HepG2 (cell line): ENCODE data around the gene SRY. TPM values are rescaled to one million over a fixed set of nuclear protein-coding genes. Genes with fewer than 3 reads are reported as not detected.

Experiments used
- ATAC-seq: fragments of 200-7000 bp; cut with Tn5 transposase; 3 replicates; pipeline ENCODE4 v1.9.1; 2020; ENCODE audit warnings: mild to moderate bottlenecking, moderate library complexity
- BruUV-seq: library from RNA; stranded (reverse); fragments of 400-500 nt; replicated peaks from 2 replicates; lab custom pipeline; 2021; lab: Mats Ljungman, UMichigan
- CTCF ChIA-PET: fragments of 300-600 bp; formaldehyde crosslinking; extraction: SDS; loops from one replicate; lab custom pipeline; 2021; ENCODE audit warnings: low total read pairs, inconsistent platforms, low intra/inter-chr PET ratio; lab: Yijun Ruan, JAX
- POLR2A ChIA-PET: fragments of 350-600 bp; sonication (Branson Sonifier 250); formaldehyde crosslinking; loops from one replicate; lab custom pipeline; 2020; ENCODE audit warnings: antibody characterized with exemption, inconsistent platforms; lab: Yijun Ruan, JAX
- DNase-seq: peaks from one replicate; pipeline ENCODE4 v3.0.0-alpha.2; 2015; ENCODE audit warnings: low spot score
- FAIRE-seq: peaks from 3 replicates; lab custom pipeline; 2011; peaks lifted over from hg19 to GRCh38; lab: Jason Lieb, UNC
- H2AFZ ChIP-seq: one replicate; pipeline ENCODE4 v1.6.1; 2011; ENCODE audit warnings: low read length, inconsistent platforms
- H3K27ac ChIP-seq: fragments of 300-600 bp; 3 replicates; pipeline ENCODE4 v1.8.0; 2011; ENCODE audit warnings: mixed run types, mild to moderate bottlenecking, mixed read lengths, low read length, inconsistent platforms; ENCODE audit not compliant: insufficient read depth; ENCODE audit errors: extremely low read length
- H3K27me3 ChIP-seq, 2 experiments: fragments of 200-600 bp in 1 of 2; 2 replicates in 1 of 2; 3 replicates in 1 of 2; pipeline versions ENCODE4 v1.6.0 to v1.8.0; 2011; ENCODE audit warnings: low read length in 2 of 2, mild to moderate bottlenecking in 2 of 2, moderate library complexity in 2 of 2, inconsistent platforms in 1 of 2; ENCODE audit not compliant: insufficient read depth in 2 of 2, control insufficient read depth in 1 of 2
- H3K36me3 ChIP-seq, 2 experiments: fragments of 200-600 bp in 1 of 2; replicated peaks in 1 of 2; 2 replicates in 1 of 2; 3 replicates in 1 of 2; pipeline versions ENCODE4 v1.5.1 to v1.8.0; 2011; ENCODE audit warnings: low read length in 2 of 2, inconsistent platforms in 1 of 2; ENCODE audit not compliant: insufficient read depth in 2 of 2, control insufficient read depth in 1 of 2
- H3K4me1 ChIP-seq: 2 replicates; pipeline ENCODE4 v1.5.1; 2012; ENCODE audit warnings: low read length, inconsistent platforms; ENCODE audit not compliant: insufficient read depth
- H3K4me2 ChIP-seq: 2 replicates; pipeline ENCODE4 v1.6.0; 2011; ENCODE audit warnings: low read depth, low read length, inconsistent platforms
- H3K4me3 ChIP-seq, 3 experiments: fragments of 200-600 bp in 1 of 3; sonication (generic), shearing (Covaris generic) in 1 of 3; replicated peaks in 1 of 3; 2 replicates each; pipeline ENCODE4 v1.5.1; 2011 to 2016; ENCODE audit warnings: low read length in 3 of 3, inconsistent platforms in 2 of 3, low read depth in 2 of 3, mild to moderate bottlenecking in 2 of 3, control low read depth in 1 of 3, mixed read lengths in 1 of 3; ENCODE audit not compliant: insufficient read depth in 1 of 3
- H3K79me2 ChIP-seq: one replicate; pipeline ENCODE4 v1.6.1; 2011; ENCODE audit warnings: low read length, inconsistent platforms; ENCODE audit not compliant: insufficient read depth
- H3K9ac ChIP-seq: 2 replicates; pipeline ENCODE4 v1.6.0; 2011; ENCODE audit warnings: mild to moderate bottlenecking, low read depth, low read length, inconsistent platforms; ENCODE audit not compliant: insufficient read depth
- H3K9me3 ChIP-seq: 2 replicates; pipeline ENCODE4 v1.5.1; 2012; ENCODE audit warnings: mild to moderate bottlenecking, low read length
- H4K20me1 ChIP-seq: 2 replicates; pipeline ENCODE4 v1.6.0; 2011; ENCODE audit warnings: inconsistent platforms, mild to moderate bottlenecking, low read length, moderate library complexity; ENCODE audit not compliant: insufficient read depth
- ATF6 ChIP-seq: sonication (generic); formaldehyde crosslinking; conservative IDR thresholded peaks from 2 replicates; pipeline ENCODE4 v1.4.0; 2020; ENCODE audit warnings: missing genetic modification reagents
- GABPB1 ChIP-seq: IDR thresholded peaks from 2 replicates; pipeline ENCODE4 v1.6.1; 2016; ENCODE audit warnings: mild to moderate bottlenecking, missing genetic modification reagents, moderate library complexity, missing compliant biosample characterization
- KLF12 ChIP-seq: sonication (generic); formaldehyde crosslinking; IDR thresholded peaks from 2 replicates; pipeline ENCODE4 v1.4.0; 2020; ENCODE audit warnings: missing genetic modification reagents, borderline replicate concordance
- MIER2 ChIP-seq: IDR thresholded peaks from 2 replicates; pipeline ENCODE4 v1.6.1; 2016; ENCODE audit warnings: missing biosample characterization, missing genetic modification reagents
- MIXL1 ChIP-seq: IDR thresholded peaks from 2 replicates; pipeline ENCODE4 v1.6.1; 2016
- NFE2L1 ChIP-seq: sonication (generic); formaldehyde crosslinking; IDR thresholded peaks from 2 replicates; pipeline ENCODE4 v1.4.0; 2020; ENCODE audit warnings: missing genetic modification reagents, mild to moderate bottlenecking, borderline replicate concordance
- NONO ChIP-seq, 2 experiments: fragments of 450-650 bp in 1 of 2; sonication (generic) in 1 of 2; formaldehyde crosslinking in 1 of 2; IDR thresholded peaks in 1 of 2; conservative IDR thresholded peaks in 1 of 2; 2 replicates each; pipeline versions ENCODE4 v1.6.1 to v1.8.0; 2017 to 2022; ENCODE audit warnings: mild to moderate bottlenecking in 1 of 2, missing genetic modification reagents in 1 of 2, moderate library complexity in 1 of 2
- PCBP2 ChIP-seq: fragments of 200-400 bp; formaldehyde crosslinking; optimal IDR thresholded peaks from 2 replicates; pipeline ENCODE3; 2018; ENCODE audit warnings: low read length, low read depth; ENCODE audit not compliant: poor library complexity, severe bottlenecking
- RCOR2 ChIP-seq: IDR thresholded peaks from 2 replicates; pipeline ENCODE4 v1.6.1; 2016; ENCODE audit warnings: missing biosample characterization, missing genetic modification reagents
- SMC3 ChIP-seq: IDR thresholded peaks from 2 replicates; pipeline ENCODE4 v1.6.1; 2011; ENCODE audit warnings: low read length, improper control_type of control experiment
- SRSF1 ChIP-seq: fragments of 200-400 bp; formaldehyde crosslinking; optimal IDR thresholded peaks from 2 replicates; pipeline ENCODE3; 2017; ENCODE audit warnings: mild to moderate bottlenecking, low read depth, low read length, moderate library complexity
- ZNF556 ChIP-seq: sonication (generic); formaldehyde crosslinking; IDR thresholded peaks from 2 replicates; pipeline ENCODE4 v1.4.0; 2020; ENCODE audit warnings: mild to moderate bottlenecking, missing genetic modification reagents, borderline replicate concordance
- ZSCAN22 ChIP-seq: sonication (generic); formaldehyde crosslinking; IDR thresholded peaks from 2 replicates; pipeline ENCODE4 v1.4.0; 2020; ENCODE audit warnings: mild to moderate bottlenecking, missing genetic modification reagents
- WGBS: methylation state at CpG from one replicate; pipeline ENCODE4 v1.1.6; 2017; ENCODE audit warnings: low lambda C conversion rate; 5-methylcytosine and 5-hydroxymethylcytosine counted together
- in situ Hi-C: cut with HindIII; loops from 2 replicates; pipeline ENCODE4 v1.10.0; 2017; ENCODE audit warnings: low pct_unique_long_range_greater_than_20kb; ENCODE audit not compliant: extremely low pct_ligation_motif_present
- intact Hi-C: fragments of 100-400 bp; cut with micrococcal nuclease; formaldehyde crosslinking; loops from one replicate; pipeline ENCODE4 v1.10.0; 2022; ENCODE audit not compliant: unreplicated experiment
- polyA plus RNA-seq, 8 experiments: library from polyadenylated mRNA; depleted of rRNA in 3 of 8; stranded (reverse) in 7 of 8; unstranded in 1 of 8; fragments of >200 nt; fragmentation: Illumina TruSeq in 4 of 8; extraction: Trizol in 4 of 8; gene quantifications; 2 replicates each; pipeline versions ENCODE4 v1.2.1 to v1.2.3, GENCODE V29; 2011 to 2016; ENCODE audit warnings: low read depth in 4 of 8, missing spikeins in 1 of 8, mixed read lengths in 1 of 8; ENCODE audit not compliant: insufficient read depth in 1 of 8
- total RNA-seq, 5 experiments: library from RNA; depleted of rRNA; stranded (reverse); fragments of >200 nt; fragmentation: Illumina TruSeq; extraction: Trizol; gene quantifications; 2 replicates each; pipeline ENCODE4 v1.2.3, GENCODE V29; 2016; ENCODE audit warnings: low read depth in 1 of 5
- TF ChIP-seq, protein P1 (sequence below): sonication (generic); formaldehyde crosslinking; IDR thresholded peaks from 2 replicates; pipeline ENCODE4 v1.8.0; 2023; ENCODE audit warnings: mild to moderate bottlenecking, missing genetic modification reagents
- TF ChIP-seq, protein P2 (sequence below): IDR thresholded peaks from 2 replicates; pipeline ENCODE4 v1.6.1; 2016; ENCODE audit warnings: low read depth, missing genetic modification reagents, missing compliant biosample characterization
- TF ChIP-seq, protein P3 (sequence below): sonication (generic); formaldehyde crosslinking; IDR thresholded peaks from 2 replicates; pipeline ENCODE4 v1.8.0; 2022; ENCODE audit warnings: mild to moderate bottlenecking, missing genetic modification reagents, borderline replicate concordance

Gene SRY
- total and polyA plus RNA-seq, 2 of the 13 experiments (the other 11 are each of a cell fraction or from before 2014, with no cell fraction given): 3.4 to 4.7 TPM

- Histone ChIP-seq H3K4me2 (no peak overlapping the region), H4K20me1 (no peaks in the 10 kb centered on the region), H3K36me3 (no peaks in the 10 kb centered on the region), H3K9ac (no peak overlapping the region), H3K27me3 (no peaks in the 10 kb centered on the region), H2AFZ (no peak overlapping the region), H3K4me3 (no peak overlapping the region), H3K79me2 (no peaks in the 10 kb centered on the region), H3K9me3 (no peaks in the 10 kb centered on the region), H3K4me1 (peaks cover 65% of the 10 kb centered on the region), H3K27ac (no peak overlapping the region)
- no peak for ATAC-seq
- POLR2A ChIA-PET: no interaction called here
- CTCF ChIA-PET: no interaction called here
- TF ChIP-seq SMC3 (no peak), ATF6 (CRISPR knock-in tag) (no peak), RCOR2 (CRISPR knock-in tag) (no peak), GABPB1 (CRISPR knock-in tag) (no peak), SRSF1 (no peak), MIXL1 (no peak), NFE2L1 (no peak), ZSCAN22 (no peak), KLF12 (CRISPR knock-in tag) (no peak), PCBP2 (no peak), MIER2 (CRISPR knock-in tag) (no peak), NONO (IDR thresholded peaks at IDR 0.05) (no peak), NONO (CRISPR knock-in tag; conservative IDR thresholded peaks at IDR 0.05) (no peak), ZNF556 (no peak)
- TF ChIP-seq, protein P1, sequence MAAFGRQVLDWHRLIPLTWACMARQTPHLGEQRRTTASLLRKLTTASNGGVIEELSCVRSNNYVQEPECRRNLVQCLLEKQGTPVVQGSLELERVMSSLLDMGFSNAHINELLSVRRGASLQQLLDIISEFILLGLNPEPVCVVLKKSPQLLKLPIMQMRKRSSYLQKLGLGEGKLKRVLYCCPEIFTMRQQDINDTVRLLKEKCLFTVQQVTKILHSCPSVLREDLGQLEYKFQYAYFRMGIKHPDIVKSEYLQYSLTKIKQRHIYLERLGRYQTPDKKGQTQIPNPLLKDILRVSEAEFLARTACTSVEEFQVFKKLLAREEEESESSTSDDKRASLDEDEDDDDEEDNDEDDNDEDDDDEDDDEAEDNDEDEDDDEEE (CRISPR knock-in tag): no peak
- TF ChIP-seq, protein P2, sequence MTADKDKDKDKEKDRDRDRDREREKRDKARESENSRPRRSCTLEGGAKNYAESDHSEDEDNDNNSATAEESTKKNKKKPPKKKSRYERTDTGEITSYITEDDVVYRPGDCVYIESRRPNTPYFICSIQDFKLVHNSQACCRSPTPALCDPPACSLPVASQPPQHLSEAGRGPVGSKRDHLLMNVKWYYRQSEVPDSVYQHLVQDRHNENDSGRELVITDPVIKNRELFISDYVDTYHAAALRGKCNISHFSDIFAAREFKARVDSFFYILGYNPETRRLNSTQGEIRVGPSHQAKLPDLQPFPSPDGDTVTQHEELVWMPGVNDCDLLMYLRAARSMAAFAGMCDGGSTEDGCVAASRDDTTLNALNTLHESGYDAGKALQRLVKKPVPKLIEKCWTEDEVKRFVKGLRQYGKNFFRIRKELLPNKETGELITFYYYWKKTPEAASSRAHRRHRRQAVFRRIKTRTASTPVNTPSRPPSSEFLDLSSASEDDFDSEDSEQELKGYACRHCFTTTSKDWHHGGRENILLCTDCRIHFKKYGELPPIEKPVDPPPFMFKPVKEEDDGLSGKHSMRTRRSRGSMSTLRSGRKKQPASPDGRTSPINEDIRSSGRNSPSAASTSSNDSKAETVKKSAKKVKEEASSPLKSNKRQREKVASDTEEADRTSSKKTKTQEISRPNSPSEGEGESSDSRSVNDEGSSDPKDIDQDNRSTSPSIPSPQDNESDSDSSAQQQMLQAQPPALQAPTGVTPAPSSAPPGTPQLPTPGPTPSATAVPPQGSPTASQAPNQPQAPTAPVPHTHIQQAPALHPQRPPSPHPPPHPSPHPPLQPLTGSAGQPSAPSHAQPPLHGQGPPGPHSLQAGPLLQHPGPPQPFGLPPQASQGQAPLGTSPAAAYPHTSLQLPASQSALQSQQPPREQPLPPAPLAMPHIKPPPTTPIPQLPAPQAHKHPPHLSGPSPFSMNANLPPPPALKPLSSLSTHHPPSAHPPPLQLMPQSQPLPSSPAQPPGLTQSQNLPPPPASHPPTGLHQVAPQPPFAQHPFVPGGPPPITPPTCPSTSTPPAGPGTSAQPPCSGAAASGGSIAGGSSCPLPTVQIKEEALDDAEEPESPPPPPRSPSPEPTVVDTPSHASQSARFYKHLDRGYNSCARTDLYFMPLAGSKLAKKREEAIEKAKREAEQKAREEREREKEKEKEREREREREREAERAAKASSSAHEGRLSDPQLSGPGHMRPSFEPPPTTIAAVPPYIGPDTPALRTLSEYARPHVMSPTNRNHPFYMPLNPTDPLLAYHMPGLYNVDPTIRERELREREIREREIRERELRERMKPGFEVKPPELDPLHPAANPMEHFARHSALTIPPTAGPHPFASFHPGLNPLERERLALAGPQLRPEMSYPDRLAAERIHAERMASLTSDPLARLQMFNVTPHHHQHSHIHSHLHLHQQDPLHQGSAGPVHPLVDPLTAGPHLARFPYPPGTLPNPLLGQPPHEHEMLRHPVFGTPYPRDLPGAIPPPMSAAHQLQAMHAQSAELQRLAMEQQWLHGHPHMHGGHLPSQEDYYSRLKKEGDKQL (CRISPR knock-in tag): no peak
- TF ChIP-seq, protein P3, sequence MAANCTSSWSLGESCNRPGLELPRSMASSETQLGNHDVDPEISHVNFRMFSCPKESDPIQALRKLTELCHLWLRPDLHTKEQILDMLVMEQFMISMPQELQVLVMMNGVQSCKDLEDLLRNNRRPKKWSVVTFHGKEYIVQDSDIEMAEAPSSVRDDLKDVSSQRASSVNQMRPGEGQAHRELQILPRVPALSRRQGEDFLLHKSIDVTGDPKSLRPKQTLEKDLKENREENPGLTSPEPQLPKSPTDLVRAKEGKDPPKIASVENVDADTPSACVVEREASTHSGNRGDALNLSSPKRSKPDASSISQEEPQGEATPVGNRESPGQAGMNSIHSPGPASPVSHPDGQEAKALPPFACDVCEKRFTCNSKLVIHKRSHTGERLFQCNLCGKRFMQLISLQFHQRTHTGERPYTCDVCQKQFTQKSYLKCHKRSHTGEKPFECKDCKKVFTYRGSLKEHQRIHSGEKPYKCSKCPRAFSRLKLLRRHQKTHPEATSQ (CRISPR knock-in tag): no peak
- WGBS: 86% methylated on average over 5 of the region's 5 CpGs
- no peak for FAIRE-seq
- in situ Hi-C loops: no loop called here
- intact Hi-C loops: no loop called here
- no peak for DNase-seq
- no TSS peak for BruUV-seq
Observed at GRCh38 chrY:2828497-2828896, 41.0 kb upstream of the SRY start.
